Measurements from ENCODE around the gene GAP43. TPM values are rescaled to one million over a fixed set of nuclear protein-coding genes. Genes with fewer than 3 reads are reported as not detected.

Gene GAP43, protein sequence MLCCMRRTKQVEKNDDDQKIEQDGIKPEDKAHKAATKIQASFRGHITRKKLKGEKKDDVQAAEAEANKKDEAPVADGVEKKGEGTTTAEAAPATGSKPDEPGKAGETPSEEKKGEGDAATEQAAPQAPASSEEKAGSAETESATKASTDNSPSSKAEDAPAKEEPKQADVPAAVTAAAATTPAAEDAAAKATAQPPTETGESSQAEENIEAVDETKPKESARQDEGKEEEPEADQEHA
- not detected in 2 replicates for total RNA-seq (2014; rRNA removed; shearing (Covaris generic); ENCODE audit: low replicate concordance)

DNA sequence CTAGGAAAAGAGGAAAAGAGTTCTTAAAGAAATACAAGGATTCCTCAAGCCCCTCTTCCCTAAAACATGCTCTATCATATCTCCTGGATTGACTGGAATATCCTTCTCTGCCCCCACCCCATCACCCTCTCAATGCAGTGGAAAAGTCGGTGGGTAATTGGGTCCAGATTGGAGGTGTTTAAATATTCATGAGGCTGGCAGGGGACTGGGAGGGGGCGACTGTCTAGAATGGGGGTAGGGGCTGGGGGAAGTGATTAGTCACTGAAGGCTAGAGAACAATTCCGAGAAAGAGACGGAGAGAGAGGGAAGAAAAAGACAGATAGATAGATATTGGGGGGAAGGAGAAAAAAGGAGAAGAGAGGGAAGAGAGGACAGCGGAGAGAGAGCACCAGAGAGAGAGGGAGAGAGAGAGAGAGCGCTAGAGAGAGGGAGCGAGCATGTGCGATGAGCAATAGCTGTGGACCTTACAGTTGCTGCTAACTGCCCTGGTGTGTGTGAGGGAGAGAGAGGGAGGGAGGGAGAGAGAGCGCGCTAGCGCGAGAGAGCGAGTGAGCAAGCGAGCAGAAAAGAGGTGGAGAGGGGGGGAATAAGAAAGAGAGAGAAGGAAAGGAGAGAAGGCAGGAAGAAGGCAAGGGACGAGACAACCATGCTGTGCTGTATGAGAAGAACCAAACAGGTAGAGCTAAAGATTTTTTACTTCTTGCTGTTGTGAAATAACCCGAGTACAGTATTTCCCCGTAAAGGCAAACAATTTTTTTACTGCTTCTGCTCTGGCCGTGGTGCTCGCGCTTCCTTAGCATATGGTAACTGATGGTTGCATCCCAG lies at the start of gene GAP43:
Gene GAP43, plus strand, starts transcription at position 467 of the 825 bp plus-strand sequence. Its CDS starts 180 bp downstream, at position 647.
- H3K27me3 ChIP-seq, result peaks cover 18% of the 10 kb centered on the region
- peak; percentile 82 for DNase-seq
- H3K9me3 ChIP-seq, result no peaks in the 10 kb centered on the region
- peak within 1 kb of the TSS; percentile 35 for H3K4me3 ChIP-seq
- no peaks in the 10 kb centered on the region for H3K36me3 ChIP-seq

- no peak for DNase-seq
- no peaks in the 10 kb centered on the region for H3K27me3 ChIP-seq
- H3K9me3 ChIP-seq, result no peaks in the 10 kb centered on the region
- no peak overlapping the region for H3K4me3 ChIP-seq
- H3K36me3 ChIP-seq, result no peaks in the 10 kb centered on the region
Measured at GRCh38 chr3:115576325-115576875, 46.9 kb upstream of the GAP43 start.

GRCh38 chr3:115577000-115577399 lies 46.3 kb upstream of the GAP43 start:
- Histone ChIP-seq H3K9me3 (no peaks in the 10 kb centered on the region), H3K36me3 (no peaks in the 10 kb centered on the region), H3K4me3 (no peak overlapping the region), H3K27me3 (no peaks in the 10 kb centered on the region)
- no peak for DNase-seq

DNA sequence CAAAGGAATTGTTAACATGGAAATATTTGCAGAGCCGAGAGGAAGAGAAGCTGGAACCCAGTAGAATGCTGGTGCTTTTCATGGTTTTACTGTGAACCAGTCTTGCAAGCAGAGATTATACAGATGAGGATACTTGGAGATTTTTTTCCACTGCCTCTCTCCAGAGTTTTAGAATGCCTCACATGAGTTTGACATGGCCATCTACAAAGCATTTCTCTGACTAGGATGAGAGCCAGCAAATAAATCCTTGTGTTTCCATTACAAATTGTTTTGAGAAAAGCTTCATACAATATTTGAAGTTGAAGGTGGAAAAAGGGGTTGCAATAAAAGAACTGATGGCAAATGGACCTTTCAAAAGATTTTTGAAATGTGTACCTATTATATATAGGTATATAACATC lies 45.0 kb upstream of the GAP43 start:
- Histone ChIP-seq H3K27me3 (no peaks in the 10 kb centered on the region), H3K36me3 (no peaks in the 10 kb centered on the region), H3K9me3 (no peaks in the 10 kb centered on the region), H3K4me3 (no peak overlapping the region)
- no peak for DNase-seq

GRCh38 chr3:115580566-115580965 lies 42.7 kb upstream of the GAP43 start:
- Histone ChIP-seq H3K27me3 (no peaks in the 10 kb centered on the region), H3K36me3 (no peaks in the 10 kb centered on the region), H3K4me3 (no peak overlapping the region), H3K9me3 (no peaks in the 10 kb centered on the region)
- no peak for DNase-seq

- no peaks in the 10 kb centered on the region for H3K36me3 ChIP-seq
- no peaks in the 10 kb centered on the region for H3K9me3 ChIP-seq
- H3K27me3 ChIP-seq, result no peaks in the 10 kb centered on the region
- no peak overlapping the region for H3K4me3 ChIP-seq
- peak; percentile 21 for DNase-seq
Measured at GRCh38 chr3:115581362-115582135, 41.8 kb upstream of the GAP43 start.

- no peaks in the 10 kb centered on the region; the same call in 1 of the 2 replicates for H3K27me3 ChIP-seq
- no peak for DNase-seq
- H3K9me3 ChIP-seq, result no peaks in the 10 kb centered on the region
- H3K4me3 ChIP-seq, result no peak overlapping the region
- no peaks in the 10 kb centered on the region for H3K36me3 ChIP-seq
Measured at GRCh38 chr3:115588201-115589115, 34.9 kb upstream of the GAP43 start.

DNA sequence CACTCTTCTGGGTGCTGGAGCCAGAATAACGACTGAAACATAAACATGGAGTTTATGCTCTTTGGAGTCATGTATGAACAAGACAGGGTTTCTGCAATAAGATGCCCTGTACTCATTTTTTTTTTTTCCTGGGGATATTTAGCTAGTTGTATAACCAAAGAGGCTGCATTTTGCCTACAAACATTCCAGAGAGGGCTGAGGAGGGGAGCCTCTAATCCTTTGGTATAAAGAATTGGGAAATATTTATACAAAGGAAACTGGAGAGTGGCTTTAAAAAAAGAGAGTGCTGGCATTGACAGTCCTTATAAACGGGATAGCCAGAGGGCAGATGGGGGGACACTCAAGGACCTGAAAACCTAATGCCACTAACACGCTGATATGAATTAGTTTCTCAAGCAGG lies 32.4 kb upstream of the GAP43 start:
- Histone ChIP-seq H3K9me3 (peaks cover 9% of the 10 kb centered on the region), H3K4me3 (no peak overlapping the region), H3K27me3 (no peaks in the 10 kb centered on the region; the same call in 1 of the 2 replicates), H3K36me3 (no peaks in the 10 kb centered on the region)
- no peak for DNase-seq

DNA sequence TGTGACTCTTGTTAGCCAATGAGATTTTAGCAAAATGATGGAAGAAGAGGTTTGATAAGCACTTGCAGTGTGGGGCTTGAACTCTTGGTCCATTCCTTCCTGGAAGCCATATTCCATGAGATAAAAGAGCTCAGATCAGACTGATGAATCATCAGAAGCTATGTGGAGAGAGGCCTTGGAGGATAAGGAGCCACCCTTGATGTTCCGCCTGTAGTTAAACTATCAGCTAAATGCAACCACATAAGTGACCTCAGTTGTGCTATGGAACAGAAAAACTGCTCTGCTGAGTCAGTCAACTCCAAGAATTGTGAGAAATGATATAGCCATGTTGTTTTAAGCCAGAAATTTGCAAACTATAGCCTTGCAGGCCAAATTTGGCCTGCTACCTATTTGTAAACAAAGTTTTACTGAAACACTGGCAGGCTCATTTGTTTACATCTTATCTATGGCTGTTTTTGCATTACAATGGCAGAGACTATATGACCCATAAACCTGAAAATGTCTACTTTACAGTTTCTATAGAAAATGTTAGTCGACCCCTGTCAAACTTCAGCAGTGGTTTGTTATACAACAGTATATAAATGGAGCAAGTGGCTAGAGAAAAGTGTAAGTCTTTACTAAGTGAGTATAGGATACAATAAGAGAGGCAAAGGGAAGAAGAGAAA lies 27.6 kb upstream of the GAP43 start:
- Histone ChIP-seq H3K36me3 (no peaks in the 10 kb centered on the region), H3K27me3 (no peaks in the 10 kb centered on the region), H3K4me3 (no peak overlapping the region), H3K9me3 (peaks cover 9% of the 10 kb centered on the region)
- DNase-seq, result no peak

DNA sequence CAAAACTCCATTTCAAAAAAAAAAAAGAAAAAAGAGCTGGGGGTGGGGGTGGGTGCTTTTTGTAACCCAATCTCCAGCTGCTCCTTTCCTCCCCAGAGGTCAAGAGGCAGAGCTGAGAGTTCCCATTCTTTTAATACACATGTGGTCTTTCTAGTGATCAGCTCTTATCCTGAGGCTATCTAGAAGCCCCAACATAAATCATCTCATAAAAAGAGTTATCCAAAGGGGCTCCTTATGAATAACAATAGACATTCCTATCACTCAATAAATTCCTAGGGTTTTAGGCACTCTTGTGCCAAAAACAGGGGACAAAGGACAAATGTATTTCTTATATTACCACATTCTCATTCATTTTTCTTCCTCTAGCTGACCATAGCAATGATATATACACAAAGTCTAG lies 25.1 kb upstream of the GAP43 start:
- no peak for DNase-seq
- Histone ChIP-seq H3K9me3 (peaks cover 9% of the 10 kb centered on the region), H3K4me3 (no peak overlapping the region), H3K36me3 (no peaks in the 10 kb centered on the region), H3K27me3 (no peaks in the 10 kb centered on the region)

- no peak overlapping the region for H3K4me3 ChIP-seq
- H3K36me3 ChIP-seq, result no peaks in the 10 kb centered on the region
- DNase-seq, result no peak
- H3K27me3 ChIP-seq, result no peaks in the 10 kb centered on the region; the same call in none of the 2 replicates
- no peaks in the 10 kb centered on the region for H3K9me3 ChIP-seq
Measured at GRCh38 chr3:115602194-115602593, 21.1 kb upstream of the GAP43 start.

DNA sequence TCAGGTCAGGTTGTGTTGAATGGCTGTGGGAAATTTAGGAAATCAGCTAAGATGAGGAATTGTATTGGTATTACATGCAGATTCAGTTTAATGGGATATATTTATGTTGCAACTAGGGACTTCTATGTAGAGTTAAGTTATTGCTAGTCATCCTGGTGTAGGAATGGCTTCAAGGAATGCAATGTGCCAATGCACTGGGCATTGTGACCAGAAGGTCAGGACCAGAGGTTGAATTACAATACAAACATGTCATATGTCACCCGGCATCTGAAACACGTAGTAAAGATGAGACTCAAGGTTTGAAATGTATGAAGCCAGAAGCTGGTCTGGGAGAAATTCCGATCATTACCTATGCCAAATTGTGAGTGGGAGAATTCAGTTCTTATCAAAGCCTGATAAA lies 11.7 kb upstream of the GAP43 start:
- H3K4me3 ChIP-seq, result no peak overlapping the region
- H3K9me3 ChIP-seq, result no peaks in the 10 kb centered on the region
- H3K27me3 ChIP-seq, result peaks cover 16% of the 10 kb centered on the region
- no peaks in the 10 kb centered on the region for H3K36me3 ChIP-seq
- no peak for DNase-seq

DNA sequence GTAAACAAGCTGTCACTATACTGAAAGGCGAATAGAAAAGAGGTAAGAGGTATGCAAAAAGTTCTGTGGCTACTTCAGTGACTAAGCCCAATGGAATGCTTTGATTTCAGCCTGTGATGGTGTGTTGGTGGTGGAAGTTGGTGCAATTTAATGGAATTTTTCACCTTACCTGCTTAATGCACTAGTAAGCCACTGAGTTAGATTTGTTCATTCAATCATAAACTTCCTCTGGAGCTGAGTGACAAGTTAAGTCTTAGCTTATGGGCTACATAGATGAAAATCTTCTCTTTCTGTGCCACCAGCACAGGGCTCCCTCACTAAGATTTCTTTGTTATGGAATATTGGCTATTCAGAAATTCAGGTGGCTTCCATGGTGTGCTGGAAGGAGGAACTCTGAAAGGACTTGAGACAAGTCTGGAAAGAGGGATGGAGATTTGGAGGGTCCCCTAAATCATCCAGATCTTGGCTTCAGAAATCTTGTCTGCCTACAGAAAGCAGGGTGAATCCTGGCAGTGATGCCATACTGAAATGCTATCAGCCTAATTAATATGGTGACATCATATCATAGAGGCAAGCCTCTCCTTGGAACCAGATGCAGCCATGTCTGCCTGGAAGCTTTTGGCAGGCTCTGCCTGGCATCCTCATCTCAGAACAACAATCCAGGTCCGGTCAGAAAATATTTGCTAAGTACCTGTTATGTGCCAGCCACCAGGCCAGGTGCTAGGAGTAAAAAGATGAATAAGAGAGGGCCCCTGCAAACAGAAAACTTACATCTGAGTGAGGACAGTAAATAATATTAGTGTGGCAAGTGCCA lies 8.1 kb upstream of the GAP43 start:
- no peak for DNase-seq
- Histone ChIP-seq H3K4me3 (no peak overlapping the region), H3K9me3 (no peaks in the 10 kb centered on the region)

DNA sequence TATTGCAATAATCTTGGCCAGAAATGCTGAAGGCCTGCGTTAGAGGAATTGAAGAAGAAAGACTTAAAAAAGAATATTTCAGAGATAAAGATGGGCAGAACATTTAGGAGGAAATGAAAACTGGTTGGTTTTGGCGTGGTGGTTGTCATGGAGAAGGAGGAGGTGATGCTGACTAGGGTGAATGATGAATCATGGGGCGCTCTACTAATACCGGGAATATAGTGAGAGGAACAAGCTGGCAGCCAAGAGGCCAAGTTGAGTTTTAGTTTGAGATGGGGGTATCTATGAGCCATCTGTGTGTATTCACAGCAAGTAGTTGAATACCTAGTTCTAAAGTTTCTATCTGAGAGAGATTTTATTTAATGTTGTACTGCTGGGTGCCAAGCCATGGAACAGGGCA lies 6.8 kb upstream of the GAP43 start:
- DNase-seq, result no peak
- Histone ChIP-seq H3K4me3 (no peak overlapping the region), H3K36me3 (no peaks in the 10 kb centered on the region), H3K9me3 (no peaks in the 10 kb centered on the region), H3K27me3 (no peaks in the 10 kb centered on the region)

More for the DNA sequence above, 8.1 kb upstream of the GAP43 start:
- Histone ChIP-seq H3K36me3 (no peaks in the 10 kb centered on the region), H3K27me3 (0 out of 2 replicates have a peak, but pooled peaks cover 5% of the 10 kb centered on the region)

GRCh38 chr3:115617591-115617990 lies 5.7 kb upstream of the GAP43 start:
- Histone ChIP-seq H3K9me3 (no peaks in the 10 kb centered on the region), H3K4me3 (no peak overlapping the region), H3K36me3 (no peaks in the 10 kb centered on the region), H3K27me3 (no peaks in the 10 kb centered on the region)
- DNase-seq, result no peak
